Left lung (tissue), 10 donors: Measurements from ENCODE around the gene KCNIP4. TPM values are rescaled to one million over a fixed set of nuclear protein-coding genes. Genes with fewer than 3 reads are reported as not detected.
A peak's percentile ranks its signal among the peaks of the same experiment; 100 is the strongest.

Experiments used
- ATAC-seq: fragments of 200-7000 bp; cut with Tn5 transposase; one replicate; pipeline ENCODE4 v1.9.1; 2020; ENCODE audit warnings: moderate library complexity
- DNase-seq, 4 donors: peaks; one replicate each; pipeline ENCODE4 v3.0.0-alpha.2; 2013 to 2020
- H3K27ac ChIP-seq, 2 donors: fragments of 200-600 bp; sonication (generic) in 1 of 2; one replicate each; pipeline versions ENCODE4 v1.5.0 to v1.8.0; 2020 to 2021
- H3K27me3 ChIP-seq, 2 donors: fragments of 200-600 bp; sonication (generic) in 1 of 2; one replicate each; pipeline versions ENCODE4 v1.5.0 to v1.8.0; 2020 to 2021
- H3K36me3 ChIP-seq, 2 donors: fragments of 200-600 bp; sonication (generic) in 1 of 2; one replicate each; pipeline versions ENCODE4 v1.5.0 to v1.8.0; 2020 to 2021
- H3K4me1 ChIP-seq, 2 donors: fragments of 200-600 bp; one replicate each; pipeline ENCODE4 v1.8.0; 2021
- H3K4me3 ChIP-seq, 2 donors: fragments of 200-600 bp; sonication (generic) in 1 of 2; one replicate each; pipeline versions ENCODE4 v1.5.0 to v1.8.0; 2020 to 2021; ENCODE audit warnings: mild to moderate bottlenecking in 1 of 2
- H3K9me3 ChIP-seq, 2 donors: fragments of 200-600 bp; sonication (generic) in 1 of 2; one replicate each; pipeline versions ENCODE4 v1.5.0 to v1.8.0; 2020 to 2021
- CTCF ChIP-seq, 2 donors: fragments of 200-600 bp; sonication (generic) in 1 of 2; IDR thresholded peaks; one replicate each; pipeline versions ENCODE4 v1.5.0 to v1.8.0; 2021; ENCODE audit warnings: antibody characterized with exemption in 2 of 2
- intact Hi-C, 2 donors: fragments of 100-400 bp; cut with DNase I; formaldehyde crosslinking; loops; one replicate each; pipeline versions ENCODE4 v1.11.2 to v1.14.2; 2022
- polyA plus RNA-seq, 6 donors: library from polyadenylated mRNA; unstranded; fragments of 120-200 nt; gene quantifications; one replicate each; pipeline ENCODE4 v1.2.1, GENCODE V29; 2013; ENCODE audit not compliant: insufficient read length in 6 of 6
- total RNA-seq, 2 donors: library from RNA; stranded (reverse); fragmentation: NEBNext Ultra II Directional; extraction: Animal tissue kit (Norgen Biotek cat#: 25700); gene quantifications; one replicate each; pipeline ENCODE4 v1.2.1, GENCODE V29; 2021
- donor health status: DM: no; HTN: yes; CAD: no.
- donor health status: DM: no; HTN: no; CAD: no.

The KCNIP4 gene
- total and polyA plus RNA-seq, 8 donors: 2.8 to 5.4 (median 4.9) TPM; not detected in 2

DNA sequence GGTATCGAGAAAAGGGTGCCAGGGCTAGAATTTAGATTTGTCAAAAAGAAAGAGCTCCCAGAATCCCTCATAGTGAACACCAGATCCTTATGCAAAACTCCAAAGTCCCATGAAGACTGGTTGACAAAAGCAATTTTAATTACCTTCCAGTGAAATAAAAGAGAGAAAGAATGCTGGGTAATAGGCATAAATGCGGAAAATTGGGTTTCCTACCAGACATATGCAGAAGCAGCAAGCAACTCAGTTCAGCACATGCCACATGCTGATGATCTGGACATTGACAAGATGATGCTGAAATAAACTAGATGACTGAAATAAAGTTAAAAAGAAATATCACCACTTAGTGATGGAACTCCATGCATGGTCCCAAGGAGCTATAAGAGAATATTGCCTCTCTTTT, 83.9 kb downstream of the KCNIP4 start:
- no peak for TF ChIP-seq CTCF (IDR thresholded peaks at IDR 0.05)
- no peak overlapping the region for H3K27ac ChIP-seq
- H3K36me3 ChIP-seq: no peaks in the 10 kb centered on the region
- H3K27me3 ChIP-seq: no peaks in the 10 kb centered on the region
- no peak overlapping the region for H3K4me3 ChIP-seq
- intact Hi-C loops: no loop called here
- ATAC-seq (no peak), DNase-seq (no peak)
- no peaks in the 10 kb centered on the region for H3K9me3 ChIP-seq
- H3K4me1 ChIP-seq: no peaks in the 10 kb centered on the region

DNA sequence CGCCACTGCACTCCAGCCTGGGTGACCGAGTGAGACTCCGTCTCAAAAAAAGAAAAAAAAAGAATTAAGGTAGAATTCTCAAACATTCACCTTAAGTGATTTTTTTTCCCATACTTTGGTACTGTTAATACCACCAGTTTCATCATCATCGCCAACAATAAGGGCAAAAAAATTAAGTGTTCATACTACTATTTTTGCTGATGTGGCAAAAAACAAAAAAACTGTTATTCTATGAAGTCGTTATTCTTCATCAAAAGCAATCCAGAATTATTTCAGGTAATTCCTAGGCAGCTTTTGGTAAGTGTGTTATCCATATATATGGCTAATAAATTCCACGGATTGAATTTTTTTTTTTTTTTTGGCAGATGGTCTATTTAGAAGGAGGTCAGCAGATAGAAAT, 85.7 kb downstream of the KCNIP4 start:
- Histone ChIP-seq H3K27me3 (no peaks in the 10 kb centered on the region), H3K9me3 (no peaks in the 10 kb centered on the region), H3K4me3 (no peak overlapping the region), H3K36me3 (no peaks in the 10 kb centered on the region), H3K27ac (no peak overlapping the region), H3K4me1 (no peaks in the 10 kb centered on the region)
- no peak for TF ChIP-seq CTCF (IDR thresholded peaks at IDR 0.05)
- no peak for ATAC-seq
- no peak for DNase-seq
- intact Hi-C loops: no loop called here

GRCh38 chr4:21858971-21859370, 89.6 kb downstream of the KCNIP4 start:
- Histone ChIP-seq H3K4me1 (no peaks in the 10 kb centered on the region), H3K27ac (no peak overlapping the region), H3K27me3 (no peaks in the 10 kb centered on the region), H3K36me3 (no peaks in the 10 kb centered on the region), H3K9me3 (peaks cover 0 to 5% of the 10 kb centered on the region in 2 donors), H3K4me3 (no peak overlapping the region)
- no peak for DNase-seq
- intact Hi-C loops: no loop called here
- no peak for TF ChIP-seq CTCF (IDR thresholded peaks at IDR 0.05)
- ATAC-seq: no peak

- no peak overlapping the region for H3K4me3 ChIP-seq
These were observed 91.8 kb downstream of the KCNIP4 start for GRCh38 chr4:21856754-21857153.

DNA sequence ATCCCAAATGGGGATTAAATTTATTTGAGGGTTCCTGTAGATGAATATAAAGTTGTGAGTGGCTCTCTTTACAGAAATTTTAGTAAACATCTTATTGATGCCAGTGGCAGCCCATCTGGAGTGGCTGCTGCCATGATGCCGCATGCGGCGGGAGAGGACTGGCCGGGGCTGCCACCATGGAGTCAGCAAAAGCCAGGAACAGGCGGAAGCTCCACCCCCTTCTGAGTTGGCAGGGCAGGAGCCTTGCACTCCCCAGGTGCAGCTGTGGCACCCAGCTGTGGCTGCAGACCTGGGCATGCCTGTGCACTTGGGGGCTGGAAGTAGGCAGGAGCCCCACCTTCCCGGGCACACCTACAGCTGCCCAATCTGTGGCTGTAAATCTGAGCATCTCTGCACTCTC, 92.3 kb downstream of the KCNIP4 start:
- no peaks in the 10 kb centered on the region for H3K36me3 ChIP-seq
- no peaks in the 10 kb centered on the region for H3K4me1 ChIP-seq
- no peak for TF ChIP-seq CTCF (IDR thresholded peaks at IDR 0.05)
- intact Hi-C loops: no loop called here
- H3K27ac ChIP-seq: no peak overlapping the region
- H3K27me3 ChIP-seq: no peaks in the 10 kb centered on the region
- DNase-seq (peak in 1 of 4 donors; percentile 45), ATAC-seq (no peak)
- H3K4me3 ChIP-seq: no peak overlapping the region
- H3K9me3 ChIP-seq: peaks cover 0 to 5% of the 10 kb centered on the region in 2 donors

More at GRCh38 chr4:21856754-21857153, 91.8 kb downstream of the KCNIP4 start:
- Histone ChIP-seq H3K9me3 (peaks cover 0 to 5% of the 10 kb centered on the region in 2 donors), H3K4me1 (no peaks in the 10 kb centered on the region), H3K36me3 (no peaks in the 10 kb centered on the region), H3K27ac (no peak overlapping the region), H3K27me3 (no peaks in the 10 kb centered on the region)
- DNase-seq: no peak
- intact Hi-C loops: no loop called here
- ATAC-seq: no peak
- TF ChIP-seq CTCF (IDR thresholded peaks at IDR 0.05): no peak
